Keratinocyte (primary cell): ENCODE measurements around the gene CREM. TPM values are rescaled to one million over a fixed set of nuclear protein-coding genes. Genes with fewer than 3 reads are reported as not detected.

Experiments
- DNase-seq: peaks from one replicate; pipeline ENCODE4 v3.0.0-alpha.2; 2011; ENCODE audit warnings: low read depth, missing footprints, low spot score
- FAIRE-seq: peaks from 2 replicates; lab custom pipeline; 2011; peaks lifted over from hg19 to GRCh38; lab: Jason Lieb, UNC
- H2AFZ ChIP-seq: 2 replicates; pipeline ENCODE4 v1.6.0; 2012; ENCODE audit warnings: low read length, control low read depth, inconsistent platforms; ENCODE audit not compliant: control insufficient read depth
- H3K27ac ChIP-seq: 2 replicates; pipeline ENCODE4 v1.5.1; 2011; ENCODE audit warnings: low read length; ENCODE audit not compliant: control insufficient read depth, insufficient read depth
- H3K27me3 ChIP-seq: 3 replicates; pipeline ENCODE4 v1.6.0; 2011; ENCODE audit warnings: low read length; ENCODE audit not compliant: control insufficient read depth, insufficient read depth; ENCODE audit errors: extremely low read depth
- H3K36me3 ChIP-seq, 2 experiments: 2 replicates in 1 of 2; 3 replicates in 1 of 2; pipeline ENCODE4 v1.5.1; 2011; ENCODE audit warnings: low read length in 2 of 2, mild to moderate bottlenecking in 1 of 2; ENCODE audit not compliant: control insufficient read depth in 2 of 2, insufficient read depth in 2 of 2; ENCODE audit errors: extremely low read depth in 1 of 2
- H3K4me1 ChIP-seq: 3 replicates; pipeline ENCODE4 v1.5.1; 2011; ENCODE audit warnings: low read length; ENCODE audit not compliant: control insufficient read depth, insufficient read depth; ENCODE audit errors: extremely low read depth
- H3K4me2 ChIP-seq: 3 replicates; pipeline ENCODE4 v1.6.0; 2011; ENCODE audit warnings: low read depth, low read length; ENCODE audit not compliant: control insufficient read depth, insufficient read depth; ENCODE audit errors: extremely low read depth
- H3K4me3 ChIP-seq, 3 experiments: fragments of 200-600 bp in 1 of 3; sonication (generic) in 1 of 3; 2 replicates in 2 of 3; 3 replicates in 1 of 3; pipeline ENCODE4 v1.5.1; 2011 to 2016; ENCODE audit warnings: low read length in 3 of 3, mild to moderate bottlenecking in 3 of 3, control low read depth in 2 of 3, inconsistent platforms in 1 of 3, low read depth in 1 of 3, mixed read lengths in 1 of 3, mixed run types in 1 of 3, moderate library complexity in 1 of 3; ENCODE audit not compliant: control insufficient read depth in 2 of 3, insufficient read depth in 2 of 3; ENCODE audit errors: extremely low read depth in 1 of 3
- H3K79me2 ChIP-seq: 2 replicates; pipeline ENCODE4 v1.6.0; 2012; ENCODE audit warnings: low read length; ENCODE audit not compliant: control insufficient read depth, insufficient read depth
- H3K9ac ChIP-seq: 3 replicates; pipeline ENCODE4 v1.6.0; 2011; ENCODE audit warnings: low read length; ENCODE audit not compliant: control insufficient read depth, insufficient read depth; ENCODE audit errors: extremely low read depth
- H3K9me1 ChIP-seq: 3 replicates; pipeline ENCODE4 v1.6.0; 2011; ENCODE audit warnings: low read length; ENCODE audit not compliant: control insufficient read depth, insufficient read depth; ENCODE audit errors: extremely low read depth
- H3K9me3 ChIP-seq: 2 replicates; pipeline ENCODE4 v1.5.1; 2012; ENCODE audit warnings: low read depth, low read length; ENCODE audit not compliant: control insufficient read depth
- H4K20me1 ChIP-seq: 3 replicates; pipeline ENCODE4 v1.6.0; 2011; ENCODE audit warnings: low read length; ENCODE audit not compliant: control insufficient read depth, insufficient read depth; ENCODE audit errors: extremely low read depth
- CTCF ChIP-seq, 3 experiments: IDR thresholded peaks in 1 of 3; conservative IDR thresholded peaks in 1 of 3; optimal IDR thresholded peaks in 1 of 3; 2 replicates in 2 of 3; 3 replicates in 1 of 3; pipeline versions ENCODE3 to v1.5.1; 2011; ENCODE audit warnings: low read length in 3 of 3, mild to moderate bottlenecking in 3 of 3, moderate library complexity in 2 of 3, control low read depth in 1 of 3, inconsistent platforms in 1 of 3; ENCODE audit not compliant: insufficient read depth in 2 of 3; ENCODE audit errors: extremely low read depth in 1 of 3
- EZH2 ChIP-seq: IDR thresholded peaks from one replicate; pipeline ENCODE4 v1.6.1; 2012; ENCODE audit warnings: inconsistent platforms, mild to moderate bottlenecking, low read length, moderate library complexity
- dilution Hi-C: fragments of 300-500 bp; cut with MboI; formaldehyde crosslinking; loops from one replicate; pipeline ENCODE4 v1.7.0; 2020; ENCODE audit warnings: low sequenced_read_pairs; ENCODE audit not compliant: extremely low pct_ligation_motif_present
- polyA plus RNA-seq, 5 experiments: library from polyadenylated mRNA; depleted of rRNA in 3 of 5; stranded (reverse) in 3 of 5; stranded (forward) in 1 of 5; unstranded in 1 of 5; fragments of >200 nt; gene quantifications; 1 replicate in 1 of 5; 2 replicates in 3 of 5; 3 replicates in 1 of 5; pipeline versions ENCODE4 v1.2.1 to v1.2.3, GENCODE V29; 2011 to 2012; ENCODE audit warnings: missing spikeins in 2 of 5, low read depth in 1 of 5, low replicate concordance in 1 of 5

CREM gene
- polyA plus RNA-seq, 1 donor (not counting 4 experiments of a cell fraction or from before 2014, with no cell fraction given): 23.3 TPM

- dilution Hi-C loops: no loop called here
- Histone ChIP-seq H4K20me1 (no peaks in the 10 kb centered on the region), H3K9me3 (peaks cover 3% of the 10 kb centered on the region), H3K9me1 (peaks cover 2% of the 10 kb centered on the region), H3K27ac (no peak overlapping the region), H3K9ac (no peak overlapping the region), H2AFZ (no peak overlapping the region), H3K4me3 (no peak overlapping the region), H3K4me1 (peaks cover 10% of the 10 kb centered on the region), H3K4me2 (no peak overlapping the region), H3K79me2 (peaks cover 27% of the 10 kb centered on the region), H3K36me3 (peaks cover 0 to 1% of the 10 kb centered on the region in 2 experiments), H3K27me3 (no peaks in the 10 kb centered on the region)
- TF ChIP-seq CTCF (optimal IDR thresholded peaks at IDR 0.05 in 1 of 3, IDR thresholded peaks at IDR 0.05 in 1 of 3, conservative IDR thresholded peaks at IDR 0.05 in 1 of 3; ENCODE audit: extremely low read depth in 1 of 3, insufficient read depth in 2 of 3, low read length in 3 of 3) (no peak), EZH2 (no peak)
- no peak for FAIRE-seq
- no peak for DNase-seq
Observed at GRCh38 chr10:35091994-35092790, 34.5 kb upstream of the CREM start.

DNA sequence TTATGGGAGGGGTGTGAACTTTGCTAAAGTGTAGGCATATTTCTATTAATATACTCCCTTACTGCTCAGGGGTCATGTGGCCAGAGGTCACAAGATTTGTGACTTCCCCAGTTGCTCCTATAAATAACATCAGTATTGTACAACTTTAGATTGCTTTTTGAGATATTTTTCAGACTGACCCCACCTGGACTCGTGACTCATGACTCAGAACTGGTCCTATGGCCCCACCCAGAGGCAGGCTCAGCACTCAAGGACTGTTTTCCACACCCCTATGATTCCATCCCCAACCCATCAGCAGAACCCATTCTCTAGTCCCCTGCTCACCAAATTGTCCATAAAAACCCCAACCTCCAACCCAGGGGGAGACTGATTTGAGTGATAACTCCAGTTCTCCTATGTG, 33.8 kb upstream of the CREM start:
- TF ChIP-seq CTCF (optimal IDR thresholded peaks at IDR 0.05 in 1 of 3, IDR thresholded peaks at IDR 0.05 in 1 of 3, conservative IDR thresholded peaks at IDR 0.05 in 1 of 3; ENCODE audit: extremely low read depth in 1 of 3, insufficient read depth in 2 of 3, low read length in 3 of 3) (no peak), EZH2 (no peak)
- Histone ChIP-seq H3K9ac (no peak overlapping the region), H3K9me3 (peaks cover 3% of the 10 kb centered on the region), H3K36me3 (no peaks in the 10 kb centered on the region), H3K9me1 (no peaks in the 10 kb centered on the region), H4K20me1 (no peaks in the 10 kb centered on the region), H3K27ac (no peak overlapping the region), H3K4me3 (no peak overlapping the region), H3K79me2 (peaks cover 20% of the 10 kb centered on the region), H3K27me3 (no peaks in the 10 kb centered on the region), H3K4me1 (peaks cover 10% of the 10 kb centered on the region), H3K4me2 (no peak overlapping the region), H2AFZ (no peak overlapping the region)
- no peak for FAIRE-seq
- dilution Hi-C loops: no loop called here
- no peak for DNase-seq
